ENCODE data around the gene RNF31. TPM values are rescaled to one million over a fixed set of nuclear protein-coding genes. Genes with fewer than 3 reads are reported as not detected.

RNF31 gene
- total and polyA plus RNA-seq, 2 of the 13 experiments (the other 11 are each of a cell fraction or from before 2014, with no cell fraction given), result 48.2 to 86.8 TPM

- TF ChIP-seq MAX (IDR thresholded peaks at IDR 0.05), result no peak
- no peak for TF ChIP-seq USF2 (IDR thresholded peaks at IDR 0.05; ENCODE audit: low read depth, low read length)
- no peak for TF ChIP-seq USF2 (CRISPR knock-in tag; IDR thresholded peaks at IDR 0.05; ENCODE audit: borderline replicate concordance)
- TF ChIP-seq ZNF761 (CRISPR knock-in tag; conservative IDR thresholded peaks at IDR 0.05), result no peak
- peak; percentile 39; the same call in 1 of the 2 replicates for TF ChIP-seq CEBPG (CRISPR knock-in tag; IDR thresholded peaks at IDR 0.05)
- no peak for TF ChIP-seq RFXANK (CRISPR knock-in tag; IDR thresholded peaks at IDR 0.05)
- 0 out of 2 replicates have a peak, but pooled peaks have one; percentile 42 for TF ChIP-seq ZFYVE20 (CRISPR knock-in tag; IDR thresholded peaks at IDR 0.05; ENCODE audit: borderline replicate concordance, low read depth)
- TF ChIP-seq RNF2 (conservative IDR thresholded peaks at IDR 0.05; ENCODE audit: low read depth), result no peak
- TF ChIP-seq PLRG1 (conservative IDR thresholded peaks at IDR 0.05), result no peak
- no peak for TF ChIP-seq ZNF17 (CRISPR knock-in tag; IDR thresholded peaks at IDR 0.05)
- peak; percentile 55 for TF ChIP-seq SKI (IDR thresholded peaks at IDR 0.05; ENCODE audit: partially characterized antibody)
- TF ChIP-seq ONECUT2 (CRISPR knock-in tag; IDR thresholded peaks at IDR 0.05), result no peak
- no peak for TF ChIP-seq SRSF4 (IDR thresholded peaks at IDR 0.05; ENCODE audit: low read depth, low read length, poor library complexity, severe bottlenecking)
- TF ChIP-seq ZNF782 (CRISPR knock-in tag; IDR thresholded peaks at IDR 0.05; ENCODE audit: borderline replicate concordance), result no peak
- TF ChIP-seq FOXO1 (CRISPR knock-in tag; IDR thresholded peaks at IDR 0.05), result no peak; the same call in 1 of the 2 replicates
- TF ChIP-seq EP300 (IDR thresholded peaks at IDR 0.05; ENCODE audit: low read depth in 2 of 2, low read length in 2 of 2), result peak in 1 of 2 experiments; percentile 36; a peak in 1 of 4 replicates
- TF ChIP-seq EP300 (CRISPR knock-in tag; IDR thresholded peaks at IDR 0.05; ENCODE audit: borderline replicate concordance), result peak; percentile 34; the same call in 1 of the 2 replicates
- peak; percentile 70; the same call in 1 of the 2 replicates for TF ChIP-seq ZNF792 (CRISPR knock-in tag; IDR thresholded peaks at IDR 0.05)
- no peak for TF ChIP-seq TEAD2 (CRISPR knock-in tag; IDR thresholded peaks at IDR 0.05)
- TF ChIP-seq MYPOP (CRISPR knock-in tag; IDR thresholded peaks at IDR 0.05), result no peak
- TF ChIP-seq TARDBP (CRISPR knock-in tag; IDR thresholded peaks at IDR 0.05), result peak; percentile 62; the same call in 1 of the 2 replicates
- peak; percentile 64; the same call in 1 of the 2 replicates for TF ChIP-seq NCOA2 (CRISPR knock-in tag; IDR thresholded peaks at IDR 0.05)
- no peak for TF ChIP-seq E2F2 (CRISPR knock-in tag; IDR thresholded peaks at IDR 0.05; ENCODE audit: borderline replicate concordance)
Measured at GRCh38 chr14:24130717-24131548, 16.4 kb upstream of the RNF31 start (continued).

Measured in HepG2 (cell line).